Measurements from ENCODE around the gene RHBG.

GRCh38 chr1:156433602-156434001, 64.6 kb downstream of the RHBG start:
- TF ChIP-seq CTCF (IDR thresholded peaks at IDR 0.05) (no peak), POLR2A (IDR thresholded peaks at IDR 0.05) (no peak), POLR2AphosphoS5 (IDR thresholded peaks at IDR 0.05) (no peak)

Data from prostate gland (tissue), 2 donors.